Pericardium fibroblast (primary cell): ENCODE data around the gene KANK4. TPM values are rescaled to one million over a fixed set of nuclear protein-coding genes. Genes with fewer than 3 reads are reported as not detected.

ENCODE experiments used
- total RNA-seq: library from RNA; depleted of rRNA; stranded (reverse); fragments of >200 nt; gene quantifications from 2 replicates; pipeline ENCODE4 v1.2.3, GENCODE V29; 2015

KANK4 gene
- total RNA-seq = under 0.01 and 0.43 TPM in 2 replicates

GRCh38 chr1:62318756-62319544 is at the start of gene KANK4:
Gene KANK4 (minus strand): TSS chr1:62319434. CDS start chr1:62281564, 37,870 bp downstream.

GRCh38 chr1:62194651-62195544 is 124.3 kb downstream of the KANK4 start, which contains the start of gene L1TD1:
Gene L1TD1 (plus strand): TSS chr1:62194849. CDS start chr1:62206629, 11,780 bp downstream.

Other genes with a start within 250 kb of the KANK4 start
- gene L1TD1, start 124.6 kb downstream of the KANK4 start, total RNA-seq = 0.43 TPM in 1 of 2 replicates, not detected in the other
- 11.3 and 17.5 TPM in 2 replicates for gene USP1, start 117.6 kb upstream of the KANK4 start, total RNA-seq